HG03039 (cell line): ENCODE data around the gene SRRD.

ENCODE experiments used
- ATAC-seq: cut with Tn5 transposase; IDR thresholded peaks from one replicate; pipeline ENCODE4 v1.9.1; 2021; ENCODE audit warnings: mild to moderate bottlenecking, moderate library complexity; ENCODE audit not compliant: unreplicated experiment

Gene SRRD

GRCh38 chr22:26453216-26453615, 30.5 kb upstream of the SRRD start:
- ATAC-seq = no peak

- no peak for ATAC-seq
These were observed 29.7 kb upstream of the SRRD start for GRCh38 chr22:26453812-26454500.

- no peak for ATAC-seq
These were observed 25.9 kb upstream of the SRRD start for GRCh38 chr22:26457661-26458272.

- ATAC-seq = no peak
These were observed 23.5 kb upstream of the SRRD start for GRCh38 chr22:26460202-26460601.

- ATAC-seq = no peak
These were observed 22.4 kb upstream of the SRRD start for GRCh38 chr22:26461188-26461810.

- no peak for ATAC-seq
These were observed 21.6 kb upstream of the SRRD start for GRCh38 chr22:26462051-26462450.

GRCh38 chr22:26462641-26463040, 21.0 kb upstream of the SRRD start:
- no peak for ATAC-seq

- no peak for ATAC-seq
These were observed 20.5 kb upstream of the SRRD start for GRCh38 chr22:26463101-26463661.

- ATAC-seq = no peak
These were observed 20.0 kb upstream of the SRRD start for GRCh38 chr22:26463688-26464087.

- no peak for ATAC-seq
These were observed 19.4 kb upstream of the SRRD start for GRCh38 chr22:26464312-26464711.

- no peak for ATAC-seq
These were observed 17.5 kb upstream of the SRRD start for GRCh38 chr22:26466196-26466595.

- ATAC-seq = no peak
These were observed 12.9 kb upstream of the SRRD start for GRCh38 chr22:26470807-26471206.

- ATAC-seq = no peak
These were observed 12.2 kb upstream of the SRRD start for GRCh38 chr22:26471522-26471921.

GRCh38 chr22:26474682-26475081, 9.0 kb upstream of the SRRD start:
- ATAC-seq = no peak

- ATAC-seq = no peak
These were observed 6.9 kb upstream of the SRRD start for GRCh38 chr22:26476705-26477340.

GRCh38 chr22:26477341-26477731, 6.3 kb upstream of the SRRD start:
- ATAC-seq = no peak

GRCh38 chr22:26479043-26479791, 4.5 kb upstream of the SRRD start:
- ATAC-seq = no peak

- no peak for ATAC-seq
These were observed 3.7 kb upstream of the SRRD start for GRCh38 chr22:26479792-26480610.

- no peak for ATAC-seq
These were observed 3.1 kb upstream of the SRRD start for GRCh38 chr22:26480611-26480932.

GRCh38 chr22:26481112-26481693, 2.5 kb upstream of the SRRD start:
- no peak for ATAC-seq
